DOHH2 (cell line): ENCODE data around the gene SPATA31E1.

Source experiments
- CTCF ChIP-seq: fragments of 200-600 bp; sonication (generic); IDR thresholded peaks from one replicate; pipeline ENCODE4 v1.5.1; 2014; ENCODE audit warnings: antibody characterized with exemption, mild to moderate bottlenecking, low read depth, low read length; ENCODE audit not compliant: poor library complexity, severe bottlenecking
- EZH2phosphoT487 ChIP-seq: fragments of 200-600 bp; sonication (generic); IDR thresholded peaks from 2 replicates; pipeline ENCODE4 v1.6.1; 2017; ENCODE audit warnings: borderline replicate concordance, mild to moderate bottlenecking, antibody characterized with exemption, low read length, moderate library complexity, mixed read lengths

GRCh38 chr9:87863882-87864465, 18.7 kb upstream of the SPATA31E1 start:
- TF ChIP-seq CTCF, result no peak
- no peak for TF ChIP-seq EZH2phosphoT487
